NT2/D1 (cell line): ENCODE results near the gene PHLDA3.
A peak's percentile ranks its signal among the peaks of the same experiment; 100 is the strongest.

Experiments used
- DNase-seq: peaks from one replicate; pipeline ENCODE4 v3.0.0-alpha.2; 2011; ENCODE audit warnings: low read depth, low spot score
- H3K27me3 ChIP-seq: 2 replicates; pipeline ENCODE4 v1.6.0; 2011; ENCODE audit warnings: mild to moderate bottlenecking; ENCODE audit not compliant: insufficient read length, insufficient read depth
- H3K36me3 ChIP-seq: 2 replicates; pipeline ENCODE4 v1.6.1; 2011; ENCODE audit warnings: mild to moderate bottlenecking, low read length, mixed read lengths; ENCODE audit not compliant: insufficient read depth, insufficient read length
- H3K4me1 ChIP-seq: 2 replicates; pipeline ENCODE4 v1.5.1; 2011; ENCODE audit not compliant: insufficient read depth, insufficient read length
- H3K4me3 ChIP-seq: 2 replicates; pipeline ENCODE4 v1.5.1; 2011; ENCODE audit warnings: low read depth; ENCODE audit not compliant: insufficient read length
- H3K9ac ChIP-seq: 2 replicates; pipeline ENCODE4 v1.6.0; 2011; ENCODE audit warnings: low read depth; ENCODE audit not compliant: insufficient read length
- H3K9me3 ChIP-seq: 2 replicates; pipeline ENCODE4 v1.5.1; 2011; ENCODE audit warnings: mild to moderate bottlenecking, low read length; ENCODE audit not compliant: insufficient read depth
- SUZ12 ChIP-seq: IDR thresholded peaks from 2 replicates; pipeline ENCODE4 v1.6.1; 2011; ENCODE audit not compliant: insufficient read length, insufficient read depth; ENCODE audit errors: extremely low read depth
- YY1 ChIP-seq: IDR thresholded peaks from 2 replicates; pipeline ENCODE4 v1.6.1; 2011; ENCODE audit not compliant: insufficient read length, insufficient read depth
- ZNF274 ChIP-seq: IDR thresholded peaks from 2 replicates; pipeline ENCODE4 v1.6.1; 2011; ENCODE audit warnings: mild to moderate bottlenecking, low read depth, low read length

The PHLDA3 gene

DNA sequence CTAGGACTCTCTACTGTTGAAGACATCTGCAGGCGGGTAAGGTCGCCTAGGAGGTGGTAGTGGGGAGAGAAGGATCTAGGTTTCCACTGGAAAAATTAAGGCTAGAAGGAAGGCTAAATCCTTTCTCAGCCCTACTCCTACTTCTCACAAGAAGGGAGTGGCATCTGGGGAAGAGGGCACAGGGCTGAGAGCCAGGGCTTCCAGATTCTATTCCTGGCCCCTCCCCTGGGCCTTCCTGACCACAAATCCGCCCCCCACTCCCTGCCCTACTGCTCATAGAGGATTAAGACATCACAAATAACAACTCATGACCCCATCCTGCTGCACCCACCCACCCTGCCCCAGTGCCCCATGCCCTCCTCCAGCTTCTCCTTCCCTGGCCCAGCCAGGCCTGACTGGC, 2.5 kb downstream of the PHLDA3 start:
- H3K9ac ChIP-seq = no peak overlapping the region
- H3K27me3 ChIP-seq = peaks cover 33% of the 10 kb centered on the region
- no peak for DNase-seq
- TF ChIP-seq ZNF274 = no peak
- TF ChIP-seq YY1 = no peak
- TF ChIP-seq SUZ12 = no peak
- H3K4me1 ChIP-seq = peaks cover 27% of the 10 kb centered on the region
- peaks cover 42% of the 10 kb centered on the region for H3K36me3 ChIP-seq
- no peak overlapping the region for H3K4me3 ChIP-seq
- H3K9me3 ChIP-seq = no peaks in the 10 kb centered on the region

DNA sequence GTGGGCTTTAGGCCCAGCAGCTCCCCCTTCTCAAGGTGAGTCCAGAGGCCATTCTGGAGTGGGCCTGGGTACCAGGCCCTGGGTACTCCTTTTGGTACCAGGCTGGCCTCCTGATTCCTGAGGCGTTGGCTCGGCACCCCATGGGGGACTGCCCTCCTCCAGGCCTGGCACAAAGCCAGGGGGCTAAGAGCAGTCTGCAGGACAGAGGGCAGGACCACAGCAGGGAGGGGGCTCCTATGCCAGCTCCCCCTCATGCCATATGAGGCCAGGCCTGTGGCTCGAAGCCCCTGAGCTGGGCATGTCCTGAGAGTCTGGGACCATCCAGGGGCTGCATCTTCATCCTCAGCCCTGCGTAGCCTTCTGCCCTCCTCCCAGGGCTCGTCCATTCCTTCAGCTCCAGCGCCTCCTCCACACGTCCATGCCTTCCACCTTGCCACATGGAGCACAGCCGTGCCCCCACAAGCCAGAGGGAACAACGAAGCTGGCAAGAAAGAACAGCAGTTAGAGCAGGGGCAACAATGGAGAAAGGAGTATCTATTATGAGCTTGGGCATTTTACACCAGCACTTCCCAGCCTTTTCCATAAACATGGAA, 3.2 kb downstream of the PHLDA3 start:
- Histone ChIP-seq H3K9me3 (no peaks in the 10 kb centered on the region), H3K4me1 (peaks cover 30% of the 10 kb centered on the region), H3K27me3 (peaks cover 27% of the 10 kb centered on the region), H3K36me3 (peaks cover 42% of the 10 kb centered on the region), H3K9ac (no peak overlapping the region), H3K4me3 (no peak overlapping the region)
- DNase-seq = no peak
- TF ChIP-seq ZNF274 = no peak

DNA sequence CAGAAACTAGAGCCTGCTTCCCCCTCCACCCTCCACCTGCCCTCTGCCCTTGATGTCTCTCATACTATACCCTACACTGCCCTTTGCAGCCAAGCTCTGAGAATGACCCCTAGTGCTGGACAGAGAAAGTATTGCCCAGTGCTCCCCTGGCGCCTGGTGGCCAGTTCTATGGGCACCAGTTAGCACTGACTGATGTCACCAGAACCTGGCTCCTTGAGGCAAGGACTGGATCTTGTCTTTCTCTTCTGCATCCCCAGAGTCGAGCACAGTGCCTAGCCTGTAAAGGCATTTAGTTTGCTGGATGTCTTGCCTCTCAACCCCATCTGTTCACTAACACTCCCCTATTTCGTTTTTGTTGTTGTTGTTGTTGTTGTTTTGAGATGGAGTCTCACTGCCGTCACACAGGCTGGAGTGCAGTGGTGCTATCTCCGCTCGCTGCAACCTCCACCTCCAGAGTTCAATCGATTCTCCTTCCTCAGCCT, 5.9 kb downstream of the PHLDA3 start:
- peaks cover 23% of the 10 kb centered on the region for H3K4me1 ChIP-seq
- no peak for TF ChIP-seq ZNF274
- TF ChIP-seq SUZ12 = no peak
- peaks cover 4% of the 10 kb centered on the region for H3K27me3 ChIP-seq
- DNase-seq = no peak
- H3K9ac ChIP-seq = no peak overlapping the region
- H3K36me3 ChIP-seq = peaks cover 39% of the 10 kb centered on the region
- no peaks in the 10 kb centered on the region for H3K9me3 ChIP-seq
- H3K4me3 ChIP-seq = no peak overlapping the region

DNA sequence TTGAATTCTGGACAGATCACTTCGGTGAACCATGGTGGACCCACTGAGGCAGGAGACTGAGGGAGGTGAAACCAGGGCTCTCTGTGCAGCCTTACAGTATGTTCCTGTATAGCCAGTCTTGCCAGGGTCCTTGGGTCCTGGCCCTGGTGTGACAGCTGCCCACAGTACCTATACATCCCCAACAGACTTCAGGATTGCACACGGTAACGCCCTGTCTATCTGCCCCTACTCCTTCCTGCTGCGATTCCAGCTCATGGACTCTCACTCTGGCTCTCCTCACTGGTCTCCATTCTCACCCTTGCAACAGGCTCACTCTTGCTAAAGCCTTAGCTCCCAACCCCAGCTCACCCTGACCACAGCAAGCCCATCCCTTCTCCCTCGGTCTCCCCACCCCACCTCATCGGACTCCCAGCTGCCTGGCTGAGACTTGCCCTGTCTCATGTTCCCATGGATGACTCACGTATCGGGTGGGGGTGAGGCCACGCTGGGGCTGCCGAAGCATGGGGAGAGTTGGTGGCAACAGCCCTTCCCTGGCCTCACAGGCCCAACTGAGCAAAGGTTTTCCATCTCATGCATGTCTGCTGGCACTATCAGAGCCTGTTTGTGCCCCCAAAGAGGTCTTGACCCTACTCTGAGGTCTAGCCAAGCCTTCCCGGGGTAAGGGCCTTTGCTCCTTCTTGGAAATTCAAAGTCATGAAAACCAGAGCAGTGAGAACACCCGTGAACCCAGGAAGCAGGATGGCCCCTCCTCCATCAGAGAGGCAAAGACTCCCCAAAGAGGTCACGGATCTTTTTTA, 7.1 kb downstream of the PHLDA3 start:
- Histone ChIP-seq H3K27me3 (no peaks in the 10 kb centered on the region), H3K4me3 (no peak overlapping the region), H3K9ac (peak overlapping the region; percentile 17), H3K36me3 (peaks cover 28% of the 10 kb centered on the region), H3K4me1 (peaks cover 26% of the 10 kb centered on the region), H3K9me3 (no peaks in the 10 kb centered on the region)
- DNase-seq = no peak
- TF ChIP-seq YY1 (no peak), SUZ12 (no peak), ZNF274 (no peak)

DNA sequence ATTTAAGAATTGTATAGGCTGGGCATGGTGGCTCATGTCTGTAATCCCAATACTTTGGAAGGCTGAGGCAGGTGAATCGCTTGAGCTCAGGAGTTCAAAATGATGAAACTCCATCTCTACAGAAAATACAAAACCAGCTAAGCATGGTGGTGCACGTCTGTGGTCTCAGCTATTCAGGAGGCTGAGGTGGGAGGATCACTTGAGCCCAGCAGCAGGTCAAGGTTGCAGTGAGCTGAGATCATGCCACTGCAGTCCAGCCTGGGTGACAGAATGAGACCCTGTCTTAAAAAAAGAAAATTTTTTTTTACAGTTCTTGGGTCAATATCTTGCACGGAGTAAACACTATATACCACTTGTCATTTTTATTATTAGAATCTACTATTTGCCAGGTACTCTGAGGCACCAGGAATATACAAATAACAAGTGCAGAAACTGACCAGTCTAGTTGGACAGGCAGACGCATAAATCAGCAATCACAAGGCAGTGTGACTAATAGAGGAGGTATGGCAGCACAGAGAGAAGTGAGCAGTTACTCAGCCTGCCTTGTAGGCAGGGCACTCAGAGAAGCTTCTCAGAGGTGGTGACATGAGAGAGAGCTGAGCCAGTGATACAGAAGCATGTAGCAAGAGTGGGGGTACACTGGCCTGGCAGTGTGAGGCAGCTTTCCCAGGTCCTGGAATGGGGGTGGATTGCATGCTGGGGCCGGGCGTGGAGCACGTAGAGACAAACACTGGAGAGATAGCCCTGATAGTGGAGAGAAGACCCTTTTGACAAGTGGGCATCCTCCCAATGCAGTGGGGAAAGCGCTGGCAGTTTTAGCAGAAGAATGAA, 8.0 kb downstream of the PHLDA3 start:
- Histone ChIP-seq H3K9ac (no peak overlapping the region), H3K9me3 (no peaks in the 10 kb centered on the region), H3K4me3 (no peak overlapping the region)

DNA sequence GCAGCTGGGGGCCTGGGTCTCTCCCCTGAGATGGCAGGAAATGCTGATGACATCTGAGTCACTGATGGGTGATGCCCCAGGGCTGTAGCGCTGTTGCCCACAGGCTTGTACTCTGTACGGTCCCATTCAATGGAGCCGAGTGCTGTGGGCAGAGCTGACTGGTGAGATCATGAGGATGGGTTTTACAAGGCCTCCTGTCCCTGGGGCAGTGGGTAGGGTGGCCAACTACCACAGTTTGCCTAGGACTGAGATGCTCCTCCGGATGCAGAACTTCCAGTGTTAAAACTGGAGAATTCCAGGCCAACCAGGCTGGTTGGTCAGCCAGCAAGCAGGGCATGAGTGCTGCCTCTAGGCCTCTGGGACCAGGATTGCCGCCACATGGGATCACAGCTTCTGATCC, 9.2 kb downstream of the PHLDA3 start:
- Histone ChIP-seq H3K4me3 (no peak overlapping the region), H3K4me1 (peaks cover 33% of the 10 kb centered on the region), H3K9ac (no peak overlapping the region), H3K36me3 (peaks cover 8% of the 10 kb centered on the region), H3K27me3 (no peaks in the 10 kb centered on the region), H3K9me3 (no peaks in the 10 kb centered on the region)
- TF ChIP-seq SUZ12 (no peak), YY1 (no peak), ZNF274 (no peak)
- no peak for DNase-seq

More for the DNA sequence above, 8.0 kb downstream of the PHLDA3 start:
- Histone ChIP-seq H3K27me3 (no peaks in the 10 kb centered on the region), H3K4me1 (peaks cover 24% of the 10 kb centered on the region), H3K36me3 (peaks cover 20% of the 10 kb centered on the region)
- TF ChIP-seq YY1 (no peak), SUZ12 (no peak), ZNF274 (no peak)
- DNase-seq = no peak

DNA sequence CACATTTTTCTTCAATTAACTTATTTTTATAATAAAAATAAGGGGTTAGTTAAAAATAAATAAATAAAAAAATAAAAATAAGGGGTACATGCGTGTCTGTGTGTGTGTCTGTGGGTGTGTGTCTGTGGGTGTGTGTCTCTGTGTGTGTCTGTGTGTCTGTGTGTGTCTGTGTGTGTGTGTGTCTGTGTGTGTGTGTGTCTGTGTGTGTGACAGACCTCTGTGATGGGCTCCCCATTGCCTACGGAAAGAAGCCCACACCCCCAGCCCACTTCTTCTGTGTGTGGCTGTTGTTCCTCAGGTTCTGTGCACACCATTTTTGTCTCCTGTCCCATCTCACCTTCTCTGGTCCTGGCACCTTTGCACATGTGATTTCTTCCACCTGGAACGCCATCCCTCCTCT, 9.9 kb downstream of the PHLDA3 start:
- Histone ChIP-seq H3K36me3 (peaks cover 1% of the 10 kb centered on the region), H3K27me3 (no peaks in the 10 kb centered on the region), H3K9ac (no peak overlapping the region), H3K4me1 (peaks cover 33% of the 10 kb centered on the region), H3K4me3 (no peak overlapping the region), H3K9me3 (no peaks in the 10 kb centered on the region)
- TF ChIP-seq SUZ12 (no peak), YY1 (no peak), ZNF274 (no peak)
- DNase-seq = no peak
